Measurements from ENCODE around the gene KCNJ8.
"Not testable (repeated sequence)": the region's sequence is repeated elsewhere in the genome, so short reads cannot be mapped to it uniquely, and the experiment has no call there.

Gene KCNJ8

GRCh38 chr12:21782723-21783122 is 8.2 kb upstream of the KCNJ8 start:
- DNase-seq: not testable (repeated sequence)

GRCh38 chr12:21780786-21781185 is 6.3 kb upstream of the KCNJ8 start:
- DNase-seq: no peak

GRCh38 chr12:21776175-21776574 is 1.7 kb upstream of the KCNJ8 start:
- DNase-seq: no peak

- DNase-seq: no peak
Observed at GRCh38 chr12:21775133-21775820, 771 bp upstream of the KCNJ8 start.

- DNase-seq: no peak
Observed at GRCh38 chr12:21773806-21774205, 700 bp downstream of the KCNJ8 start.

GRCh38 chr12:21773263-21773741 is 1.2 kb downstream of the KCNJ8 start:
- DNase-seq: no peak

GRCh38 chr12:21771311-21771710 is 3.2 kb downstream of the KCNJ8 start:
- DNase-seq: no peak

- DNase-seq: no peak
Observed at GRCh38 chr12:21769307-21769706, 5.2 kb downstream of the KCNJ8 start.

- no peak for DNase-seq
Observed at GRCh38 chr12:21766403-21766802, 8.1 kb downstream of the KCNJ8 start.

GRCh38 chr12:21764950-21765349 is 9.6 kb downstream of the KCNJ8 start:
- DNase-seq: no peak

- no peak for DNase-seq
Observed at GRCh38 chr12:21764065-21764464, 10.4 kb downstream of the KCNJ8 start.

GRCh38 chr12:21763531-21763930 is 11.0 kb downstream of the KCNJ8 start:
- DNase-seq: no peak

GRCh38 chr12:21759737-21760136 is 14.8 kb downstream of the KCNJ8 start:
- no peak for DNase-seq

GRCh38 chr12:21757735-21758134 is 16.8 kb downstream of the KCNJ8 start:
- no peak for DNase-seq

- no peak for DNase-seq
Observed at GRCh38 chr12:21756699-21757098, 17.8 kb downstream of the KCNJ8 start.

GRCh38 chr12:21751517-21751916 is 23.0 kb downstream of the KCNJ8 start:
- DNase-seq: no peak

- no peak for DNase-seq
Observed at GRCh38 chr12:21745258-21745657, 29.2 kb downstream of the KCNJ8 start.

- DNase-seq: no peak
Observed at GRCh38 chr12:21731144-21731543, 43.4 kb downstream of the KCNJ8 start.

- DNase-seq: no peak
Observed at GRCh38 chr12:21725731-21726130, 48.8 kb downstream of the KCNJ8 start.

GRCh38 chr12:21718944-21719650 is 55.4 kb downstream of the KCNJ8 start:
- DNase-seq: no peak

- no peak for DNase-seq
Observed at GRCh38 chr12:21718403-21718802, 56.1 kb downstream of the KCNJ8 start.

GRCh38 chr12:21717767-21718166 is 56.7 kb downstream of the KCNJ8 start:
- no peak for DNase-seq

- DNase-seq: no peak
Observed at GRCh38 chr12:21715386-21715785, 59.1 kb downstream of the KCNJ8 start.

Data from activated gamma-delta T cell treated with Interleukin-2 at 50 U/mL for 16 hours (primary cell).